Fibroblast of mammary gland (primary cell): ENCODE data around the gene PALS2.

Source experiments
- DNase-seq: peaks from one replicate; pipeline ENCODE4 v3.0.0-alpha.2; 2010; ENCODE audit warnings: low read depth
- H3K4me3 ChIP-seq: 2 replicates; pipeline ENCODE4 v1.5.1; 2011; ENCODE audit warnings: low read depth, mild to moderate bottlenecking, low read length, moderate library complexity; ENCODE audit not compliant: control insufficient read depth
- CTCF ChIP-seq: conservative IDR thresholded peaks from 2 replicates; pipeline ENCODE4 v1.5.1; 2011; ENCODE audit warnings: low read depth, low read length, inconsistent platforms; ENCODE audit not compliant: control insufficient read depth, insufficient read depth

PALS2 gene

GRCh38 chr7:24555184-24555583, 18.1 kb upstream of the PALS2 start:
- no peak for DNase-seq
- TF ChIP-seq CTCF, result no peak
- no peak overlapping the region for H3K4me3 ChIP-seq

- no peak overlapping the region for H3K4me3 ChIP-seq
- no peak for DNase-seq
- TF ChIP-seq CTCF, result no peak
These were observed 17.5 kb upstream of the PALS2 start for GRCh38 chr7:24555719-24556118.

- no peak for TF ChIP-seq CTCF
- H3K4me3 ChIP-seq, result no peak overlapping the region
- no peak for DNase-seq
These were observed 12.5 kb upstream of the PALS2 start for GRCh38 chr7:24560772-24561171.

- no peak for TF ChIP-seq CTCF
- no peak for DNase-seq
- H3K4me3 ChIP-seq, result no peak overlapping the region
These were observed 7.0 kb upstream of the PALS2 start for GRCh38 chr7:24566274-24566673.

- DNase-seq, result no peak
- TF ChIP-seq CTCF, result no peak
- no peak overlapping the region for H3K4me3 ChIP-seq
These were observed 2.3 kb upstream of the PALS2 start for GRCh38 chr7:24570983-24571382.

GRCh38 chr7:24572016-24572392, 1.2 kb upstream of the PALS2 start:
- no peak for TF ChIP-seq CTCF
- DNase-seq, result no peak
- H3K4me3 ChIP-seq, result no peak overlapping the region

- H3K4me3 ChIP-seq, result peak overlapping the region; percentile 74
- no peak for TF ChIP-seq CTCF
- DNase-seq, result peak; percentile 46
These were observed 757 bp upstream of the PALS2 start for GRCh38 chr7:24572393-24572996.
